Right lobe of liver (tissue), 6 donors: ENCODE data around the gene NLRP12. TPM values are rescaled to one million over a fixed set of nuclear protein-coding genes. Genes with fewer than 3 reads are reported as not detected.
"Not testable (repeated sequence)": the region's sequence is repeated elsewhere in the genome, so short reads cannot be mapped to it uniquely, and the experiment has no call there.

Experiments used
- ATAC-seq, 4 donors: fragments of 200-7000 bp; cut with Tn5 transposase; one replicate each; pipeline ENCODE4 v1.9.1; 2020; ENCODE audit warnings: mild to moderate bottlenecking in 4 of 4, moderate library complexity in 4 of 4
- DNase-seq, 3 donors: peaks; one replicate each; pipeline ENCODE4 v3.0.0-alpha.2; 2020
- H3K27ac ChIP-seq, 3 donors: fragments of 200-600 bp; one replicate each; pipeline ENCODE4 v1.8.0; 2022
- H3K27me3 ChIP-seq, 2 donors: fragments of 200-600 bp; one replicate each; pipeline ENCODE4 v1.8.0; 2022
- H3K36me3 ChIP-seq, 4 donors: fragments of 200-600 bp; sonication (generic) in 1 of 4; one replicate each; pipeline versions ENCODE4 v1.5.1 to v1.8.0; 2017 to 2022; ENCODE audit warnings: control low read depth in 1 of 4
- H3K4me1 ChIP-seq, 4 donors: fragments of 200-600 bp; sonication (generic) in 1 of 4; one replicate each; pipeline versions ENCODE4 v1.5.1 to v1.8.0; 2017 to 2022; ENCODE audit warnings: control low read depth in 1 of 4
- H3K4me3 ChIP-seq, 3 donors: fragments of 200-600 bp; one replicate each; pipeline ENCODE4 v1.8.0; 2022
- H3K9me3 ChIP-seq, 4 donors: fragments of 200-600 bp; sonication (generic) in 1 of 4; one replicate each; pipeline versions ENCODE4 v1.5.1 to v1.8.0; 2017 to 2022; ENCODE audit warnings: control low read depth in 1 of 4
- POLR2A ChIP-seq: fragments of 450-650 bp; IDR thresholded peaks from one replicate; pipeline ENCODE4 v1.6.1; 2017; ENCODE audit warnings: antibody characterized with exemption, mild to moderate bottlenecking
- WGBS: methylation state at CpG from one replicate; pipeline ENCODE4 v1.1.6; 2018; ENCODE audit warnings: low coverage, low lambda C conversion rate; ENCODE audit not compliant: insufficient coverage; ENCODE audit errors: missing lambda C conversion rate; 5-methylcytosine and 5-hydroxymethylcytosine counted together
- intact Hi-C, 2 donors: fragments of 100-400 bp; cut with DNase I; formaldehyde crosslinking; loops; one replicate each; pipeline versions ENCODE4 v1.11.2 to v1.14.1; 2022
- total RNA-seq, 6 experiments: library from RNA; depleted of rRNA in 2 of 6; stranded (reverse); fragments of >200 nt in 2 of 6; fragmentation: NEBNext Ultra II Directional in 3 of 6; extraction: Animal tissue kit (Norgen Biotek cat#: 25700) in 3 of 6; gene quantifications; one replicate each; pipeline versions ENCODE4 v1.1.0 to v1.2.4, GENCODE V29; 2016 to 2023
- TF ChIP-seq, protein P1 (sequence below), 4 donors: fragments of 200-600 bp in 3 of 4; fragments of 450-650 bp in 1 of 4; IDR thresholded peaks; one replicate each; pipeline versions ENCODE4 v1.5.1 to v1.8.0; 2016 to 2022; ENCODE audit warnings: antibody characterized with exemption in 4 of 4, mild to moderate bottlenecking in 2 of 4
- donor health status: DM: no; HTN: yes; CAD: no.
- donor health status: DM: no; HTN: no; CAD: no.
- donor health status: DM: no; HTN: no; CAD: no.
- donor health status: DM: no; HTN: yes; CAD: no.
- donor health status: DM: no; HTN: yes; CAD: no.

The NLRP12 gene
- total RNA-seq, 6 experiments from 2014 or later = 0.20 to 0.56 (median 0.34) TPM

DNA sequence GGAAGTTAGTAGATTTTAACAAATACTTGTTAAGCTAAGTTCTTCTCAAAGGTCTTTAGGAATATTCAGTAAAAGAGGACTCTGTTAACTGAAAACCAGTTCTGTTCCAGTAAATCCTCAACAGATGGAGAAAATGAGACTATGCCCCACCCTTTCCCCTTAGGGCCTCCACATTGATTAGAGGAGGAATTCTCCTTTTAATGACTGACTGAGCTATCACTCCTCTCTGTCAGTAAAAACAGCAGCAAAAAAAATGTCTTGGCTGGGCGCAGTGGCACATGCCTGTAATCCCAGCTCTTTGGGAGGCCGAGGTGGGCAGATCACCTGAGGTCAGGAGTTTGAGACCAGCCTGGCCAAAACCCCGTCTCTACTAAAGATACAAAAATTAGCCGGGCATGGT is 50.1 kb downstream of the NLRP12 start:
- no peak overlapping the region for H3K27ac ChIP-seq
- WGBS = 17% methylated on average over 1 of the region's 4 CpGs
- no peak for ATAC-seq

DNA sequence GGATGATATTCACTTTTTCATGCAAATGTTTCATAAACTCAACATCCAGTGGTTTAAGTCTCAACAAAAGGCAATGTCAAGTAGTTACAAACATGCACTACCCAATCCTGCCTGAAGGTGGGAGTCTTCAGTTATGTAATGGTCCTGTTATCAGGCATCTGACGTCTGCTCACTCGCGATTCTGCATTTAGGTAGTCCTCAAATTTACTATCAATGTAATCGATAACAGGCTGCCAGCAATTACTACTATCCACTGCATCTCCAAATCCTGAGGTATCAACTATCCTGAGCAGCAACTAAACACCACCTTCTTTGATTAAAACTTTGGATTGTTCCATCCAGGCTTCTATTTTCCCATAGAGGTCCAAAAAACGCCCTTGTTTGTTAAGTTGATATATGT is 51.2 kb downstream of the NLRP12 start:
- ATAC-seq (peak; percentile 51 to 70 (median 68)), DNase-seq (peak in 1 of 3 donors; percentile 51)
- 6% methylated on average over 5 of the region's 5 CpGs for WGBS
- H3K27me3 ChIP-seq = no peaks in the 10 kb centered on the region
- no peak overlapping the region for H3K4me3 ChIP-seq
- H3K36me3 ChIP-seq = no peaks in the 10 kb centered on the region
- no peaks in the 10 kb centered on the region for H3K4me1 ChIP-seq
- TF ChIP-seq, protein P1, sequence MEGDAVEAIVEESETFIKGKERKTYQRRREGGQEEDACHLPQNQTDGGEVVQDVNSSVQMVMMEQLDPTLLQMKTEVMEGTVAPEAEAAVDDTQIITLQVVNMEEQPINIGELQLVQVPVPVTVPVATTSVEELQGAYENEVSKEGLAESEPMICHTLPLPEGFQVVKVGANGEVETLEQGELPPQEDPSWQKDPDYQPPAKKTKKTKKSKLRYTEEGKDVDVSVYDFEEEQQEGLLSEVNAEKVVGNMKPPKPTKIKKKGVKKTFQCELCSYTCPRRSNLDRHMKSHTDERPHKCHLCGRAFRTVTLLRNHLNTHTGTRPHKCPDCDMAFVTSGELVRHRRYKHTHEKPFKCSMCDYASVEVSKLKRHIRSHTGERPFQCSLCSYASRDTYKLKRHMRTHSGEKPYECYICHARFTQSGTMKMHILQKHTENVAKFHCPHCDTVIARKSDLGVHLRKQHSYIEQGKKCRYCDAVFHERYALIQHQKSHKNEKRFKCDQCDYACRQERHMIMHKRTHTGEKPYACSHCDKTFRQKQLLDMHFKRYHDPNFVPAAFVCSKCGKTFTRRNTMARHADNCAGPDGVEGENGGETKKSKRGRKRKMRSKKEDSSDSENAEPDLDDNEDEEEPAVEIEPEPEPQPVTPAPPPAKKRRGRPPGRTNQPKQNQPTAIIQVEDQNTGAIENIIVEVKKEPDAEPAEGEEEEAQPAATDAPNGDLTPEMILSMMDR (IDR thresholded peaks at IDR 0.05) = peak; percentile 60 to 74 (median 62)
- TF ChIP-seq POLR2A = no peak
- H3K27ac ChIP-seq = no peak overlapping the region
- intact Hi-C loops = no loop called here
- H3K9me3 ChIP-seq = no peaks in the 10 kb centered on the region

More for the DNA sequence above, 50.1 kb downstream of the NLRP12 start:
- H3K27me3 ChIP-seq = no peaks in the 10 kb centered on the region
- no peaks in the 10 kb centered on the region for H3K9me3 ChIP-seq
- intact Hi-C loops = no loop called here
- TF ChIP-seq, protein P1 (IDR thresholded peaks at IDR 0.05) = no peak
- no peak for TF ChIP-seq POLR2A
- no peaks in the 10 kb centered on the region for H3K36me3 ChIP-seq
- H3K4me1 ChIP-seq = no peaks in the 10 kb centered on the region
- no peak for DNase-seq
- no peak overlapping the region for H3K4me3 ChIP-seq

DNA sequence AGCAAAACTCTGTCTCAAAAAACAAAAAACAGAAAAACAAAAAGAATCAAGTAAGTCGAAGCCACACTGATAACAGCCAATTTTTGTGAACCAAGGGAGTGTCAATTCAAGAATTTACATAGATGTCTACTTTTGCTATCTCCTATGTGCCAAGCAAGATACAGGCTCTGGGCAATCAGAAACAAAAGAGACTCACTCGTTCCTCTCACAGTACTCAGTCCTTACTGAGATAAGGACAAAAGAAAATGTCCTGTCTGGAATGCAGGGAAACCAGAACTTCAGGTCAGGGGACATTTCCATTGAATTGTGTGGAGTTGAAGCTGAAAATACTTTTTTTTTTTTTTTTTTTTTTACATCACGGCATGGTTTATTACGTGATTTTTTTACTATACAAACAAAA is 53.0 kb downstream of the NLRP12 start:
- Histone ChIP-seq H3K4me3 (no peak overlapping the region), H3K27me3 (no peaks in the 10 kb centered on the region), H3K9me3 (no peaks in the 10 kb centered on the region), H3K36me3 (no peaks in the 10 kb centered on the region), H3K27ac (no peak overlapping the region), H3K4me1 (no peaks in the 10 kb centered on the region)
- no peak for DNase-seq
- TF ChIP-seq, protein P1 (IDR thresholded peaks at IDR 0.05) = no peak
- TF ChIP-seq POLR2A = no peak
- intact Hi-C loops = no loop called here
- no peak for ATAC-seq
- 16% methylated on average over 4 of the region's 4 CpGs for WGBS

GRCh38 chr19:53769696-53770309 is 54.3 kb downstream of the NLRP12 start:
- H3K4me3 ChIP-seq, H3K4me1 ChIP-seq, H3K9me3 ChIP-seq, DNase-seq, ATAC-seq, H3K27ac ChIP-seq, intact Hi-C loops, H3K36me3 ChIP-seq, H3K27me3 ChIP-seq: not testable (repeated sequence)
- WGBS = no CpG with 5 or more reads among the region's 12 CpGs

- Histone ChIP-seq H3K27ac (peak overlapping the region in 2 of 3 donors; percentile 24 to 33), H3K27me3 (no peaks in the 10 kb centered on the region), H3K4me3 (no peak overlapping the region), H3K9me3 (no peaks in the 10 kb centered on the region), H3K4me1 (no peaks in the 10 kb centered on the region), H3K36me3 (no peaks in the 10 kb centered on the region)
- no peak for DNase-seq
- intact Hi-C loops = no loop called here
- ATAC-seq = no peak
- TF ChIP-seq, protein P1 (IDR thresholded peaks at IDR 0.05) = no peak
- TF ChIP-seq POLR2A = no peak
- 84% methylated on average over 12 of the region's 27 CpGs for WGBS
These were observed 55.7 kb downstream of the NLRP12 start for GRCh38 chr19:53768401-53768800.

DNA sequence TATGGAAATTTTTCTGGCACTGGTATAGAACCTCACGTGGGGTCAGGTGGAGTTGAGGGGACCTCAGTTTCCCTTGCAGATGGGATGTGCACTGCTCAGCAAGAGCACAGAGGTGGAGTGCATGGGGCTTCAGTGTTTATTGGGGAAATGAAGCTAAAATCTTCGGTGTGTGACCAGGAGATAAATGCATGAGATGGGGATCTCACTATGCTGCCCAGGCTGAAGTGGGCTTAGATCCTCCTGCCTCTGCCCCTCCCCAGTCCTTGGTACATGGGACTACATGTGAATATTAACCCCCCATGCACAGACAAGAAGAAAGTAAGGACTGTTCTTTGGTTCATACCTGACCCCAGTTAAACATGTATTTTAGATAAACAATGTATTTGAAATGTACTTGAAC is 65.1 kb downstream of the NLRP12 start:
- intact Hi-C loops, DNase-seq, H3K9me3 ChIP-seq, H3K4me1 ChIP-seq, H3K4me3 ChIP-seq, H3K36me3 ChIP-seq, ATAC-seq, H3K27me3 ChIP-seq, H3K27ac ChIP-seq: not testable (repeated sequence)
- 77% methylated on average over 2 of the region's 2 CpGs for WGBS
